HG03457 (cell line): Measurements from ENCODE around the gene PTPRT.
"Not testable (repeated sequence)": the region's sequence is repeated elsewhere in the genome, so short reads cannot be mapped to it uniquely, and the experiment has no call there.

Experiments used
- ATAC-seq: cut with Tn5 transposase; IDR thresholded peaks from one replicate; pipeline ENCODE4 v1.9.1; 2021; ENCODE audit warnings: moderate number of reproducible peaks; ENCODE audit not compliant: unreplicated experiment

Gene PTPRT

GRCh38 chr20:42923348-42923918 lies 266.3 kb downstream of the PTPRT start:
- ATAC-seq, result no peak

- no peak for ATAC-seq
Measured at GRCh38 chr20:42920776-42921175, 268.9 kb downstream of the PTPRT start.

GRCh38 chr20:42919316-42919715 lies 270.4 kb downstream of the PTPRT start:
- ATAC-seq, result no peak

- ATAC-seq, result no peak
Measured at GRCh38 chr20:42915081-42915480, 274.6 kb downstream of the PTPRT start.

- ATAC-seq, result no peak
Measured at GRCh38 chr20:42914302-42914701, 275.4 kb downstream of the PTPRT start.

GRCh38 chr20:42910808-42911207 lies 278.9 kb downstream of the PTPRT start:
- ATAC-seq, result not testable (repeated sequence)

- no peak for ATAC-seq
Measured at GRCh38 chr20:42907730-42908129, 282.0 kb downstream of the PTPRT start.

- no peak for ATAC-seq
Measured at GRCh38 chr20:42906120-42906519, 283.6 kb downstream of the PTPRT start.

GRCh38 chr20:42902509-42902908 lies 287.2 kb downstream of the PTPRT start:
- no peak for ATAC-seq

- ATAC-seq, result no peak
Measured at GRCh38 chr20:42901689-42902440, 287.8 kb downstream of the PTPRT start.

GRCh38 chr20:42900764-42901163 lies 288.9 kb downstream of the PTPRT start:
- not testable (repeated sequence) for ATAC-seq

GRCh38 chr20:42895020-42895419 lies 294.7 kb downstream of the PTPRT start:
- no peak for ATAC-seq

- ATAC-seq, result no peak
Measured at GRCh38 chr20:42894483-42894882, 295.2 kb downstream of the PTPRT start.

- ATAC-seq, result no peak
Measured at GRCh38 chr20:42889517-42889916, 300.2 kb downstream of the PTPRT start.

- ATAC-seq, result no peak
Measured at GRCh38 chr20:42887281-42887680, 302.4 kb downstream of the PTPRT start.

- ATAC-seq, result no peak
Measured at GRCh38 chr20:42886801-42887200, 302.9 kb downstream of the PTPRT start.

- ATAC-seq, result no peak
Measured at GRCh38 chr20:42886046-42886445, 303.7 kb downstream of the PTPRT start.

GRCh38 chr20:42875581-42875980 lies 314.1 kb downstream of the PTPRT start:
- no peak for ATAC-seq

- no peak for ATAC-seq
Measured at GRCh38 chr20:42873259-42873658, 316.4 kb downstream of the PTPRT start.

- no peak for ATAC-seq
Measured at GRCh38 chr20:42864116-42864515, 325.6 kb downstream of the PTPRT start.

- no peak for ATAC-seq
Measured at GRCh38 chr20:42862446-42862845, 327.3 kb downstream of the PTPRT start.

GRCh38 chr20:42857446-42857845 lies 332.3 kb downstream of the PTPRT start:
- no peak for ATAC-seq

GRCh38 chr20:42855896-42856295 lies 333.8 kb downstream of the PTPRT start:
- ATAC-seq, result no peak
